ENCODE results near the gene MICAL3.

The MICAL3 gene

DNA sequence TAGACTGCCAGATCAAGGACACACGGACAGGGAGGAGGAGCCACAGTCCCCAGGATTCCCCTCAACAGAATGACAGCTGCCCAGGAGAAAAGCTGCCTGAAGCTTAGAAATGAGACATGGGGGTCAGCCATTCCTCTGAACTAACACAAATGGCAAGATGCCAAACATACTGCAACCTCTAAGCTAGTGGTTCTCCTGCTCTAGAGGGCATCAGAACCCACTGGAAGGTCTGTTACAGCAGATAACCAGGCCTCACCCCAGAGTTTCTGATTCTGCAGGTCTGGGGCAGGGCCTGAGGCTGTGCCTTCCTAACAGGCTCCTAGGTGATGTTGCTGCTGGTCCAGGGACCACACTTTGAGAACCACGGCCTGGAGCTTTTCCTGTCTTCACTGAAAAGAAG is 221.5 kb downstream of the MICAL3 start:
- DNase-seq, result no peak
- TF ChIP-seq, protein P1, sequence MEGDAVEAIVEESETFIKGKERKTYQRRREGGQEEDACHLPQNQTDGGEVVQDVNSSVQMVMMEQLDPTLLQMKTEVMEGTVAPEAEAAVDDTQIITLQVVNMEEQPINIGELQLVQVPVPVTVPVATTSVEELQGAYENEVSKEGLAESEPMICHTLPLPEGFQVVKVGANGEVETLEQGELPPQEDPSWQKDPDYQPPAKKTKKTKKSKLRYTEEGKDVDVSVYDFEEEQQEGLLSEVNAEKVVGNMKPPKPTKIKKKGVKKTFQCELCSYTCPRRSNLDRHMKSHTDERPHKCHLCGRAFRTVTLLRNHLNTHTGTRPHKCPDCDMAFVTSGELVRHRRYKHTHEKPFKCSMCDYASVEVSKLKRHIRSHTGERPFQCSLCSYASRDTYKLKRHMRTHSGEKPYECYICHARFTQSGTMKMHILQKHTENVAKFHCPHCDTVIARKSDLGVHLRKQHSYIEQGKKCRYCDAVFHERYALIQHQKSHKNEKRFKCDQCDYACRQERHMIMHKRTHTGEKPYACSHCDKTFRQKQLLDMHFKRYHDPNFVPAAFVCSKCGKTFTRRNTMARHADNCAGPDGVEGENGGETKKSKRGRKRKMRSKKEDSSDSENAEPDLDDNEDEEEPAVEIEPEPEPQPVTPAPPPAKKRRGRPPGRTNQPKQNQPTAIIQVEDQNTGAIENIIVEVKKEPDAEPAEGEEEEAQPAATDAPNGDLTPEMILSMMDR (IDR thresholded peaks at IDR 0.05; ENCODE audit: low read depth, low read length), result no peak
- Histone ChIP-seq H3K4me1 (no peaks in the 10 kb centered on the region), H3K27me3 (no peaks in the 10 kb centered on the region), H3K9me3 (no peaks in the 10 kb centered on the region), H3K4me3 (ENCODE audit: low read depth, low read length) (no peak overlapping the region), H3K36me3 (peaks cover 8% of the 10 kb centered on the region; the same call in 1 of the 2 replicates)

DNA sequence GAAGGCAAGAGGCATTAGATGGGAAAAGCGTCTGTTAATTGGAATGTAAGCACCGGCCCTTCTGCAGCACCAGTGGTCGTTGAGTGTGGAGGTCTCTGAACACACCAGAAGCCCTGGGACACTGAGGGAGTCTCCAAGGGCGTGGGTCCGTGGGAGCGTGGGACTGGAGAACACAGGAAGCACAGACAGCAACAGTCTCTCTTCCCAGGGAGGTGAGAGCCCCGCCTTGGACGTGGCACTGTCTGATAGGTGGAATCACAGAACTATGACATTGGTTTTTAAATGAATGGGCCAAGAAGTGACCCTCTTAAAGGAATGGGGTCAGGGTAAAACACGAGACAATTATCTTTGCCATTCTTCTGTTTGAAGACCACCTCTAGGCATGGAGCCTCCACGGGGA is 221.9 kb downstream of the MICAL3 start:
- Histone ChIP-seq H3K36me3 (peaks cover 8% of the 10 kb centered on the region; the same call in 1 of the 2 replicates), H3K9me3 (no peaks in the 10 kb centered on the region), H3K4me1 (no peaks in the 10 kb centered on the region), H3K4me3 (ENCODE audit: low read depth, low read length) (no peak overlapping the region), H3K27me3 (no peaks in the 10 kb centered on the region)
- DNase-seq, result no peak
- TF ChIP-seq, protein P1 (IDR thresholded peaks at IDR 0.05; ENCODE audit: low read depth, low read length), result no peak

DNA sequence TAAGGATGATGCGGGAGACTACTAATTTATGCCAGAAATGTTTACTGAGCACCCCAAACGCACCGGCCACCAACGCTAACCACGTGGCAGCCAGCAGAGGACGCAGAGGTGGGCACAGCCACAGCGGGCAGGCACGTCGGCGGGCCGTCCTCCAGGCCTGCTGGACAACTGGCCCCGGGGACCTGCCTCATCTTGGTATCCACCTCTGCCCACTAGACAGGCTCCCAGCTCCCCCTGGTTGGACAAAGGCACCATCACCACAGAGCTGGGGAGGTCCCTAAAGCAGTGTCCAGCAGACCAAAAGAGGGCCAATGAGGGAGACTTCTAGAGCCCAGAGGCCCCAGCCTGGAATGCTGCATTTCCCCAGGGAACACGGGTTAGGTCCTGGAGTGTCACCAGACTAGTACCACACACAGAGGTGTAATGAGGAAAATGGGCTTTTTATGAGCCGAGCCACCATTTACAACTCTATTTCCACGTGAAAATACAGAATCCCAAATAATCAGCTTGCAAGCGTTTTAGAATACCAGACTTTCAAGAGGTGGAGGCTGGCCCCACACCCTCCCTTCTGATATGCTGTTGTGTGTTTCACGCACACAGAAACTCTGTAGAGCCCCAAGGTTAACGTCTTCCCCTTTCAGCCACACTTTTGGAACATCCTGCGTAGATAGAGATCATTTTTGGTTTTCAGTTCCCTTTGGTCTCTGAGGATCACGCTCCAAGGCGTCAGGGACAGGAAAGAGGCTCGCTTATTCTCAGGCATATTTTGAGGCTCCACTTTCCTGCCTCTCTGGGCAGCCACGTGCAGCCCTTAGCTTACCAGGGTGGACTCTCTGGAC is 226.4 kb downstream of the MICAL3 start:
- TF ChIP-seq, protein P1 (IDR thresholded peaks at IDR 0.05; ENCODE audit: low read depth, low read length), result no peak
- Histone ChIP-seq H3K4me3 (ENCODE audit: low read depth, low read length) (no peak overlapping the region), H3K36me3 (no peaks in the 10 kb centered on the region), H3K27me3 (no peaks in the 10 kb centered on the region), H3K4me1 (no peaks in the 10 kb centered on the region), H3K9me3 (no peaks in the 10 kb centered on the region)
- DNase-seq, result no peak

DNA sequence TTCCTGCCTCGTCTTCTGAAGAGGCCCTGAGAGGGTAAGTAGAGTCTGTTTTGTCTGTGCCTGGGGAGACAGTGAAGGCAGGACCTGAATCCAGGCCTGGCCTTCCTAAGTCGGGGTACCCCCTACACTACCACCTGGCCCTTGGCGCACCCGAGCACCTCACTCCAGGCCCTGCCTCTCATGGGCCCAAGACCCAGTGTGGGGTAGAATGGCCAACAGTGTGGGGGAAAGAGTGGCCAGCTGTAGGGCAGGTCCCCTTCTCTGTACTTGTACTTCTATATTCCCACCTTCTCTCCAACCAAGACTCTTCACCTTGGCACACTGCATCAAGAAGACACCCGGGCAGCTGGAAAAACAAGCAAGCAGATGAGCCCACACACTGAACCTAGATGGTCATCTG is 227.7 kb downstream of the MICAL3 start:
- H3K4me3 ChIP-seq (ENCODE audit: low read depth, low read length), result no peak overlapping the region
- TF ChIP-seq, protein P1 (IDR thresholded peaks at IDR 0.05; ENCODE audit: low read depth, low read length), result no peak
- H3K9me3 ChIP-seq, result no peaks in the 10 kb centered on the region
- H3K4me1 ChIP-seq, result no peaks in the 10 kb centered on the region
- DNase-seq, result no peak
- H3K36me3 ChIP-seq, result no peaks in the 10 kb centered on the region
- H3K27me3 ChIP-seq, result no peaks in the 10 kb centered on the region

DNA sequence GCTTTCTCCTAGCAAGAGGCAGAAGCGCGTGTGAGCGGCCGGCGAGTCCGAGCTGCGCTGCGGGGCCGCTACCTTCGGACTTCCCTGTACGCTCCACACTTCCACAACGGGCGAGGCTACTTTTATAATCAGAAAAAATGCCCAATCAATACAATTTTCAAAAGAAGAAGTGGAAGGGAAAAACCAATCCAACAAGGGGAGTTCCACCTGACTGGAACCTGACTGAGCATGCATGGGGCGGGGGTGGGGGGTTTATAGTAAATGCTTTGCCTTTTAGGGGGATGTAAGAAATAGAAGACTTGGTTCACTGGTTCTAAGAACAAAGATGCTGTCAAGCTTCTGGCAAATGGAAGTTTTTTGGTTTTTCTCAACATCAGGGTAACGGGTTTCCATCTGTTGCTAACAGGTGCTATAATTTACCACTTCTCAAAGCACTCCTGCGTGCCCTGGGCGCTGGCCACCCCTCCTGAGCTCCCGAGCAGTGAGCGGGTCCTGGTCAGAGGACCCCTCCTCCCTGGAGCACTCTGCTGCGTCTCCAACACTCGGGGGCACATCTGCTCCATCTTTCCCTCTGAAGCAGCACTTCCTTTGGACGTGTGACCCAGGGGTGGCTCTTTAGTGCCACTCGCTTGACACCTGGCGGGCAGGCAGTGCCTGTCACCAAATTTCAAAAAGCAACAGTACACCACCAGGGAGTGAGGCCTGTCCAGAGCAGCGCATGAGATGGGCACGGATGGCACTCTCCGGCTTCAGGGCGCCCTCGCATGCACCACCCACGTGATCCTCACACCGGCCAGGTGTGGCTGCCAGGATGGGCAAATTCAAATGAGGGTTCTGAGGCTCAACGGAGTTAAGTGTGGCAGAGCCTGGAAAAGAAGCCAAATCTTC is 228.5 kb downstream of the MICAL3 start:
- no peaks in the 10 kb centered on the region for H3K36me3 ChIP-seq
- no peak for DNase-seq
- TF ChIP-seq, protein P1 (IDR thresholded peaks at IDR 0.05; ENCODE audit: low read depth, low read length), result no peak
- H3K27me3 ChIP-seq, result no peaks in the 10 kb centered on the region
- no peaks in the 10 kb centered on the region for H3K4me1 ChIP-seq
- no peak overlapping the region for H3K4me3 ChIP-seq (ENCODE audit: low read depth, low read length)
- no peaks in the 10 kb centered on the region for H3K9me3 ChIP-seq

Data from BE2C (cell line).